ENCODE data around the gene CFAP61.

DNA sequence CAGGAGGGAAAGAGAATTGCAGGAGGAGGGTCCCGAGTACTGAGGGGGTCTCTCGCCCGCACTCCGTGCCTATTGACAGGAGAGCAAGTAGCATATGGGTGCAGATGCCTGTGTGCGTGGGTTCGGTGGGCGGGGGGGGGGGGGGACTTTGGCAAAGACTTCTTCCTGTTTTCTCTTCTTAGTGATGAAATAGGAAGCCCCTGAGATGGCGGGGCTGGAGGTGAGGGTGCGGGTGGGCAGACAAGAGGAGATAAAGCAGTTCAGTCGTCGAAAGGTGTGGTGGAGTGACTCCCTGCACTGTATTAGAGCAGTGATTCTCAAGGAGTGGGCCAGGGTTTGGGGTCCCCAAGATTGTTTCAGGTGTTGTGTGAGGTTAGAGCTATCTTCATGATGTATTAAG is 31.4 kb upstream of the CFAP61 start:
- TF ChIP-seq, protein P1, sequence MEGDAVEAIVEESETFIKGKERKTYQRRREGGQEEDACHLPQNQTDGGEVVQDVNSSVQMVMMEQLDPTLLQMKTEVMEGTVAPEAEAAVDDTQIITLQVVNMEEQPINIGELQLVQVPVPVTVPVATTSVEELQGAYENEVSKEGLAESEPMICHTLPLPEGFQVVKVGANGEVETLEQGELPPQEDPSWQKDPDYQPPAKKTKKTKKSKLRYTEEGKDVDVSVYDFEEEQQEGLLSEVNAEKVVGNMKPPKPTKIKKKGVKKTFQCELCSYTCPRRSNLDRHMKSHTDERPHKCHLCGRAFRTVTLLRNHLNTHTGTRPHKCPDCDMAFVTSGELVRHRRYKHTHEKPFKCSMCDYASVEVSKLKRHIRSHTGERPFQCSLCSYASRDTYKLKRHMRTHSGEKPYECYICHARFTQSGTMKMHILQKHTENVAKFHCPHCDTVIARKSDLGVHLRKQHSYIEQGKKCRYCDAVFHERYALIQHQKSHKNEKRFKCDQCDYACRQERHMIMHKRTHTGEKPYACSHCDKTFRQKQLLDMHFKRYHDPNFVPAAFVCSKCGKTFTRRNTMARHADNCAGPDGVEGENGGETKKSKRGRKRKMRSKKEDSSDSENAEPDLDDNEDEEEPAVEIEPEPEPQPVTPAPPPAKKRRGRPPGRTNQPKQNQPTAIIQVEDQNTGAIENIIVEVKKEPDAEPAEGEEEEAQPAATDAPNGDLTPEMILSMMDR (tag by site-specific recombination; IDR thresholded peaks at IDR 0.05), result no peak
- TF ChIP-seq, protein P2, sequence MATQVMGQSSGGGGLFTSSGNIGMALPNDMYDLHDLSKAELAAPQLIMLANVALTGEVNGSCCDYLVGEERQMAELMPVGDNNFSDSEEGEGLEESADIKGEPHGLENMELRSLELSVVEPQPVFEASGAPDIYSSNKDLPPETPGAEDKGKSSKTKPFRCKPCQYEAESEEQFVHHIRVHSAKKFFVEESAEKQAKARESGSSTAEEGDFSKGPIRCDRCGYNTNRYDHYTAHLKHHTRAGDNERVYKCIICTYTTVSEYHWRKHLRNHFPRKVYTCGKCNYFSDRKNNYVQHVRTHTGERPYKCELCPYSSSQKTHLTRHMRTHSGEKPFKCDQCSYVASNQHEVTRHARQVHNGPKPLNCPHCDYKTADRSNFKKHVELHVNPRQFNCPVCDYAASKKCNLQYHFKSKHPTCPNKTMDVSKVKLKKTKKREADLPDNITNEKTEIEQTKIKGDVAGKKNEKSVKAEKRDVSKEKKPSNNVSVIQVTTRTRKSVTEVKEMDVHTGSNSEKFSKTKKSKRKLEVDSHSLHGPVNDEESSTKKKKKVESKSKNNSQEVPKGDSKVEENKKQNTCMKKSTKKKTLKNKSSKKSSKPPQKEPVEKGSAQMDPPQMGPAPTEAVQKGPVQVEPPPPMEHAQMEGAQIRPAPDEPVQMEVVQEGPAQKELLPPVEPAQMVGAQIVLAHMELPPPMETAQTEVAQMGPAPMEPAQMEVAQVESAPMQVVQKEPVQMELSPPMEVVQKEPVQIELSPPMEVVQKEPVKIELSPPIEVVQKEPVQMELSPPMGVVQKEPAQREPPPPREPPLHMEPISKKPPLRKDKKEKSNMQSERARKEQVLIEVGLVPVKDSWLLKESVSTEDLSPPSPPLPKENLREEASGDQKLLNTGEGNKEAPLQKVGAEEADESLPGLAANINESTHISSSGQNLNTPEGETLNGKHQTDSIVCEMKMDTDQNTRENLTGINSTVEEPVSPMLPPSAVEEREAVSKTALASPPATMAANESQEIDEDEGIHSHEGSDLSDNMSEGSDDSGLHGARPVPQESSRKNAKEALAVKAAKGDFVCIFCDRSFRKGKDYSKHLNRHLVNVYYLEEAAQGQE (tag by site-specific recombination; IDR thresholded peaks at IDR 0.05), result no peak
- TF ChIP-seq ZNF202 (tag by site-specific recombination; IDR thresholded peaks at IDR 0.05; ENCODE audit: borderline replicate concordance) (no peak), YY1 (tag by site-specific recombination; IDR thresholded peaks at IDR 0.05) (no peak), ZNF341 (tag by site-specific recombination; IDR thresholded peaks at IDR 0.05; ENCODE audit: low read depth) (no peak), ZNF768 (tag by site-specific recombination; IDR thresholded peaks at IDR 0.05) (no peak), ZBTB8A (tag by site-specific recombination; IDR thresholded peaks at IDR 0.05) (no peak), ZNF404 (tag by site-specific recombination; IDR thresholded peaks at IDR 0.05) (no peak), ZNF157 (tag by site-specific recombination; IDR thresholded peaks at IDR 0.05) (no peak), OSR2 (tag by site-specific recombination; IDR thresholded peaks at IDR 0.05) (no peak), KLF9 (tag by site-specific recombination; IDR thresholded peaks at IDR 0.05; ENCODE audit: low read depth) (no peak)
- TF ChIP-seq, protein P3, sequence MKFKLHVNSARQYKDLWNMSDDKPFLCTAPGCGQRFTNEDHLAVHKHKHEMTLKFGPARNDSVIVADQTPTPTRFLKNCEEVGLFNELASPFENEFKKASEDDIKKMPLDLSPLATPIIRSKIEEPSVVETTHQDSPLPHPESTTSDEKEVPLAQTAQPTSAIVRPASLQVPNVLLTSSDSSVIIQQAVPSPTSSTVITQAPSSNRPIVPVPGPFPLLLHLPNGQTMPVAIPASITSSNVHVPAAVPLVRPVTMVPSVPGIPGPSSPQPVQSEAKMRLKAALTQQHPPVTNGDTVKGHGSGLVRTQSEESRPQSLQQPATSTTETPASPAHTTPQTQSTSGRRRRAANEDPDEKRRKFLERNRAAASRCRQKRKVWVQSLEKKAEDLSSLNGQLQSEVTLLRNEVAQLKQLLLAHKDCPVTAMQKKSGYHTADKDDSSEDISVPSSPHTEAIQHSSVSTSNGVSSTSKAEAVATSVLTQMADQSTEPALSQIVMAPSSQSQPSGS (tag by site-specific recombination; IDR thresholded peaks at IDR 0.05; ENCODE audit: low read depth), result no peak
